NCI-H345 treated with DMSO at 0.1 percent for 48 hours (cell line): ENCODE data around the gene ALOX12B.
A peak's percentile ranks its signal among the peaks of the same experiment; 100 is the strongest.

Experiments
- DNase-seq: peaks from one replicate; lab custom pipeline; 2025; ENCODE audit not compliant: unreplicated experiment; lab: John Stamatoyannopoulos, UW

The ALOX12B gene

GRCh38 chr17:8087075-8087951, at the start of gene ALOX12B:
TSS of gene ALOX12B (minus strand) at chr17:8087716. CDS start at chr17:8087442, 274 bp downstream.
- DNase-seq = no peak

- no peak for DNase-seq
Measured at GRCh38 chr17:8133941-8134340, 46.4 kb upstream of the ALOX12B start.

GRCh38 chr17:8133399-8133798, 45.9 kb upstream of the ALOX12B start:
- DNase-seq = no peak

- DNase-seq = no peak
Measured at GRCh38 chr17:8131844-8132441, 44.4 kb upstream of the ALOX12B start.

- no peak for DNase-seq
Measured at GRCh38 chr17:8128125-8128784, 40.7 kb upstream of the ALOX12B start.

GRCh38 chr17:8126491-8127066, 39.1 kb upstream of the ALOX12B start:
- peak; percentile 15 for DNase-seq

GRCh38 chr17:8125947-8126490, 38.5 kb upstream of the ALOX12B start:
- no peak for DNase-seq

GRCh38 chr17:8125154-8125946, 37.8 kb upstream of the ALOX12B start:
- DNase-seq = no peak

- DNase-seq = peak; percentile 15
Measured at GRCh38 chr17:8124350-8125153, 37.0 kb upstream of the ALOX12B start.

GRCh38 chr17:8123695-8124349, 36.3 kb upstream of the ALOX12B start, which contains the start of gene HES7:
TSS of gene HES7 (minus strand) at chr17:8124106. CDS start at chr17:8124084, 22 bp downstream.
- no peak for DNase-seq

GRCh38 chr17:8122924-8123694, 35.6 kb upstream of the ALOX12B start:
- no peak for DNase-seq

- DNase-seq = no peak
Measured at GRCh38 chr17:8122422-8122923, 35.0 kb upstream of the ALOX12B start.

- DNase-seq = no peak
Measured at GRCh38 chr17:8121681-8122421, 34.3 kb upstream of the ALOX12B start.

GRCh38 chr17:8121407-8121680, 33.8 kb upstream of the ALOX12B start:
- DNase-seq = no peak

GRCh38 chr17:8120520-8121406, 33.2 kb upstream of the ALOX12B start:
- DNase-seq = peak; percentile 59
